BLaER1 treated with 17β-estradiol and CSF1 and Interleukin-3, amounts not matched to agents 10 nM and 100 nM (cell line): ENCODE measurements around the gene CCDC182.

ENCODE experiments used
- H3K27ac ChIP-seq, 11 experiments: shearing (Covaris generic); formaldehyde crosslinking; 2 replicates each; pipeline ENCODE4 v1.8.1; 2022
- H3K27me3 ChIP-seq, 11 experiments: shearing (Covaris generic); formaldehyde crosslinking; 2 replicates each; pipeline ENCODE4 v1.8.1; 2022
- H3K36me3 ChIP-seq, 11 experiments: shearing (Covaris generic); formaldehyde crosslinking; 2 replicates each; pipeline ENCODE4 v1.8.1; 2022
- H3K4me1 ChIP-seq, 10 experiments: shearing (Covaris generic); formaldehyde crosslinking; 2 replicates each; pipeline ENCODE4 v1.8.1; 2022
- H3K4me2 ChIP-seq, 11 experiments: shearing (Covaris generic); formaldehyde crosslinking; 2 replicates each; pipeline ENCODE4 v1.8.1; 2022
- H3K4me3 ChIP-seq, 10 experiments: shearing (Covaris generic); formaldehyde crosslinking; 2 replicates each; pipeline ENCODE4 v1.8.1; 2022
- H3K9ac ChIP-seq, 11 experiments: shearing (Covaris generic); formaldehyde crosslinking; 2 replicates each; pipeline ENCODE4 v1.8.1; 2022
- H3K9me3 ChIP-seq, 11 experiments: shearing (Covaris generic); formaldehyde crosslinking; replicated peaks in 1 of 11; 2 replicates each; pipeline ENCODE4 v1.8.1; 2022
- H4K20me1 ChIP-seq, 11 experiments: shearing (Covaris generic); formaldehyde crosslinking; 2 replicates each; pipeline ENCODE4 v1.8.1; 2022
- Cebpa-rat ChIP-seq, 11 experiments: shearing (Covaris generic); IDR thresholded peaks; 2 replicates each; pipeline ENCODE4 v1.8.1; 2022

The CCDC182 gene

DNA sequence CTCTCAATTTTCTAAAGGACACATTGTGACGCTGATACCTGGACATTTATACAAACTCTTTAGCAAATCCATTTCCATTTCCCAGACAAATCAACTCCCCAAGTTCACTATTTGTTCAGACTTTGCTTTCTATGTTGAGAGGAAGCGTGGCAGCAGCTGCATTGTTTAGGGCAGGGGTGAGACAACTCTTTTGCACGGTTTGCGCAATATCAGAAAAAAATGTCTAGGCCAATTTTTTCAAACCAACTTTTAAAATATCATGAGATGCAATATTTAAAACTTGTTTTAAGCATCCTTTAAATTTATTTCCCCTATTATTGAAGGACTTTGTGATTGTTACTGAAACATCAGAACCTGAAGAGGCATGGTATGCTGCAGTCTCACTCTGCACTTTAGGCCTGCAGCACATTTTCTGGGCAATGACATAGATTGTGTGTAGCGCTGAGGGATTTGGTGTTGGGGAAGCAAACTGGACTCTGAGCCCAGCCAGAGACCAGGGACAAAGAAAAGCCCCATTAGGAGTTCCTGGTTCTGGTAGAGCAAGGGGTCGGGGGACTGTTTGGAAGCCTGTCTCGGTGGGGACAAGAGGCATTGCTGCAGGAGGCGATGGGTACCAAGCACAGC lies 6.4 kb upstream of the CCDC182 start:
- Histone ChIP-seq H3K4me2 (peak overlapping the region; percentile 68 to 95 (median 84)), H3K4me3 (no peak overlapping the region), H4K20me1 (no peaks in the 10 kb centered on the region), H3K4me1 (peaks cover 34 to 66% (median 64%) of the 10 kb centered on the region in 10 experiments), H3K9me3 (no peaks in the 10 kb centered on the region), H3K9ac (peak overlapping the region in 8 of 11 experiments; percentile 18 to 82 (median 69); a peak in 15 of 22 replicates), H3K27me3 (no peaks in the 10 kb centered on the region), H3K36me3 (no peaks in the 10 kb centered on the region), H3K27ac (peak overlapping the region in 8 of 11 experiments; percentile 66 to 90 (median 82); a peak in 16 of 22 replicates)
- TF ChIP-seq Cebpa-rat (IDR thresholded peaks at IDR 0.05): peak in 9 of 11 experiments; percentile 45 to 95 (median 85); a peak in 17 of 22 replicates

- H3K27ac ChIP-seq: peak overlapping the region in 8 of 11 experiments; percentile 66 to 90 (median 82); a peak in 16 of 22 replicates
- peak overlapping the region in 8 of 11 experiments; percentile 18 to 82 (median 69); a peak in 15 of 22 replicates for H3K9ac ChIP-seq
- no peak for TF ChIP-seq Cebpa-rat (IDR thresholded peaks at IDR 0.05)
- peak overlapping the region in 1 of 10 experiments; percentile 24; a peak in 1 of 20 replicates for H3K4me3 ChIP-seq
- H4K20me1 ChIP-seq: no peaks in the 10 kb centered on the region
- H3K27me3 ChIP-seq: no peaks in the 10 kb centered on the region
- H3K36me3 ChIP-seq: no peaks in the 10 kb centered on the region
- H3K9me3 ChIP-seq: no peaks in the 10 kb centered on the region
- peak overlapping the region; percentile 68 to 95 (median 84) for H3K4me2 ChIP-seq
- peaks cover 34 to 71% (median 69%) of the 10 kb centered on the region in 10 experiments for H3K4me1 ChIP-seq
Measured at GRCh38 chr17:57750895-57751294, 5.8 kb upstream of the CCDC182 start.

DNA sequence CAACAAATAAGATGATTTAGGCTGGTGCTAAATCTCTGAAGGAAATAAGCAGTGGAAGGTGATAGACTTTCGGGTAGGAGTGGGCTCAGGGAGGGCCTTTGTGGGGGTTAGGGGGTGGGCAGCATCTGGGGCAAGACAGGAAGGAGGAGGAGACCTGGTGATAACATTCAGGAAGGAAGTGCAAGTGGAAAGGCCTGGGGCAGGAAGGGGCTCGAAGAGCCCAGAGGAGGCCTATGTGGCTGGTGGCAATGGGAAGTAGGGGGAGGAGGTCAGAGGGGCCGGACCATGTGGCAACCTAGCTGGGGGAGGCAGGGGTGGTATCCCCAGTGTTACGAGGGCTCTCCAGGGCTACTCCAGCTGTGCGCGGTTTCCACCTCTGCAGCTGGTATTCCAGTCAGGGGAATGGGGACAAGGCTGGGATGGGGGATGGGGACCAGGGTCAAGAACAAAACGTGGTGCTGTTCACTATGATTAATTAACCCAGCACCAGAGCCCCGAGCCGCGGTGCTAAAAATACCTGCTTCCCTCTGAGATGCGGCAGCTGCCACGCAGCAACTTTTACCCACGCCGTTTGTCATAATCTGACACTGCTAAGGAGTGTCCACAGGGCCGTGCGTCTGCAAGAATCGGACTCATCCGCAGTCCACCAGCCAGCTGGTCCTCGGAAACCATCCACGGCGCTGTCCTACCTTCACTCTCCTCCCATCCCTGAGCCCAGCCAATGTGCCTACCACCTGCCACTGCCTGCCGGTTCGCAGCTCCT lies 5.2 kb upstream of the CCDC182 start:
- no peaks in the 10 kb centered on the region for H3K9me3 ChIP-seq
- H3K4me2 ChIP-seq: peak overlapping the region; percentile 68 to 95 (median 84)
- TF ChIP-seq Cebpa-rat (IDR thresholded peaks at IDR 0.05): peak in 5 of 11 experiments; percentile 26 to 80 (median 54); a peak in 7 of 22 replicates
- H3K27me3 ChIP-seq: no peaks in the 10 kb centered on the region
- peak overlapping the region in 8 of 11 experiments; percentile 66 to 90 (median 82); a peak in 16 of 22 replicates for H3K27ac ChIP-seq
- H3K4me1 ChIP-seq: peaks cover 35 to 77% (median 72%) of the 10 kb centered on the region in 10 experiments
- no peaks in the 10 kb centered on the region for H3K36me3 ChIP-seq
- H3K9ac ChIP-seq: peak overlapping the region in 8 of 11 experiments; percentile 18 to 82 (median 69); a peak in 16 of 22 replicates
- peak overlapping the region in 7 of 10 experiments; percentile 28 to 63 (median 53); a peak in 14 of 20 replicates for H3K4me3 ChIP-seq
- no peaks in the 10 kb centered on the region for H4K20me1 ChIP-seq

DNA sequence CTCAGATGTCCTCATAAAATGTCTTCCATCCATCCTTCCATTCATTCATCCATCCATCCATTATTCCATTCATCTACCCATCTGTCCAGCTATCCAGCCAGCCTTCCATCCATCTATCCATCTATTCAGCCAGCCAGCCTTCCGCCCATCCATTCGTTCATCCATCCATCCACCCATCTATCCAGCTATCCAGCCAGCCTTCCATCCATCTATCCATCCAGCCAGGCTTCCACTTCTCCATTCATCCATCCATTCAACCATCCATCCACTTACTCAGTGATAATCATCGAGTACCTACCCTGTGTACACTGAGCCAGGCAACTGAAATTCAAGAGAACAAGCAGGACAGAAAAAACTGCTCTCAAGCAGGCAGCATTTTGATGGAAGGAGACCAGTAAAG lies 4.6 kb upstream of the CCDC182 start:
- H3K9ac ChIP-seq: peak overlapping the region in 8 of 11 experiments; percentile 18 to 82 (median 69); a peak in 15 of 22 replicates
- no peaks in the 10 kb centered on the region for H3K27me3 ChIP-seq
- peak overlapping the region; percentile 68 to 95 (median 84) for H3K4me2 ChIP-seq
- peaks cover 0 to 3% (median 0%) of the 10 kb centered on the region in 11 experiments; a peak in 2 of 22 replicates for H3K9me3 ChIP-seq
- no peak for TF ChIP-seq Cebpa-rat (IDR thresholded peaks at IDR 0.05)
- peak overlapping the region in 7 of 10 experiments; percentile 28 to 63 (median 53); a peak in 14 of 20 replicates for H3K4me3 ChIP-seq
- H4K20me1 ChIP-seq: no peaks in the 10 kb centered on the region
- H3K36me3 ChIP-seq: peaks cover 0 to 4% (median 0%) of the 10 kb centered on the region in 11 experiments; a peak in 1 of 22 replicates
- H3K4me1 ChIP-seq: peaks cover 41 to 83% (median 78%) of the 10 kb centered on the region in 10 experiments
- H3K27ac ChIP-seq: peak overlapping the region in 8 of 11 experiments; percentile 66 to 90 (median 82); a peak in 16 of 22 replicates

GRCh38 chr17:57747221-57748017 lies 2.3 kb upstream of the CCDC182 start:
- H3K9ac ChIP-seq: peak overlapping the region in 6 of 11 experiments; percentile 55 to 82 (median 76); a peak in 10 of 22 replicates
- no peaks in the 10 kb centered on the region for H3K27me3 ChIP-seq
- H4K20me1 ChIP-seq: no peaks in the 10 kb centered on the region
- peaks cover 0 to 9% (median 0%) of the 10 kb centered on the region in 11 experiments; a peak in 3 of 22 replicates for H3K9me3 ChIP-seq
- H3K4me3 ChIP-seq: peak overlapping the region in 3 of 10 experiments; percentile 55 to 63 (median 62); a peak in 3 of 20 replicates
- peak overlapping the region in 10 of 11 experiments; percentile 8 to 95 (median 85); a peak in 18 of 22 replicates for H3K4me2 ChIP-seq
- peak overlapping the region in 6 of 11 experiments; percentile 79 to 90 (median 86); a peak in 12 of 22 replicates for H3K27ac ChIP-seq
- H3K36me3 ChIP-seq: peaks cover 0 to 11% (median 0%) of the 10 kb centered on the region in 11 experiments; a peak in 1 of 22 replicates
- no peak for TF ChIP-seq Cebpa-rat (IDR thresholded peaks at IDR 0.05)
- peaks cover 51 to 92% (median 89%) of the 10 kb centered on the region in 10 experiments for H3K4me1 ChIP-seq

DNA sequence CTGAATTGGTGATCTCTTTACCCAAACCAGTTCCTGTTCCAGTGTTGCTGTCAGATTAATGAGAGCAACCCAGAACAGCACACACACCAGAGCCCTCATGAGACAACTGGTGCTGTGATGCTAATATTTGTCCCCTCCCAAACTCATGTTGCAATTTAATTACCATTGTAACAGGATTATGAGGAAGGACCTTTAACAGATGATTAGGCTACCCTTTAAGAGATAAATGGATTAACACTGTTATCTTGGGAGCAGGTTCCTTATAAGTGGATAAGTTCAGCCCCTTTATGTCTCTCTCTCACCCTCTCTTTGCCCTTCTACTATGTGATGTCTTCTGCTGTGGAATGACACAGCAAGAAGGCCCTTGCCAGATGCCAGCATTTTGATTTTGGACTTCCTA lies 1.1 kb upstream of the CCDC182 start:
- Histone ChIP-seq H3K27ac (peak overlapping the region in 2 of 11 experiments; percentile 21 to 90; a peak in 2 of 22 replicates), H3K9ac (no peak overlapping the region), H4K20me1 (no peaks in the 10 kb centered on the region), H3K27me3 (no peaks in the 10 kb centered on the region), H3K4me1 (peaks cover 41 to 80% (median 77%) of the 10 kb centered on the region in 10 experiments), H3K4me2 (peak overlapping the region in 7 of 11 experiments; percentile 27 to 95 (median 84); a peak in 13 of 22 replicates), H3K4me3 (no peak overlapping the region), H3K36me3 (peaks cover 0 to 11% (median 0%) of the 10 kb centered on the region in 11 experiments; a peak in 2 of 22 replicates), H3K9me3 (peaks cover 0 to 11% (median 0%) of the 10 kb centered on the region in 11 experiments; a peak in 5 of 22 replicates)
- TF ChIP-seq Cebpa-rat (IDR thresholded peaks at IDR 0.05): no peak

GRCh38 chr17:57744195-57745170 lies 616 bp downstream of the CCDC182 start:
- Histone ChIP-seq H4K20me1 (no peaks in the 10 kb centered on the region), H3K36me3 (peaks cover 0 to 11% (median 0%) of the 10 kb centered on the region in 11 experiments; a peak in 2 of 22 replicates), H3K9ac (no peak overlapping the region), H3K4me2 (peak overlapping the region; percentile 46 to 95 (median 73)), H3K27me3 (no peaks in the 10 kb centered on the region), H3K27ac (peak overlapping the region in 1 of 11 experiments; percentile 25; a peak in 2 of 22 replicates), H3K4me3 (no peak overlapping the region), H3K4me1 (peaks cover 26 to 79% (median 67%) of the 10 kb centered on the region in 10 experiments), H3K9me3 (peaks cover 0 to 14% (median 0%) of the 10 kb centered on the region in 11 experiments; a peak in 5 of 22 replicates)
- no peak for TF ChIP-seq Cebpa-rat (IDR thresholded peaks at IDR 0.05)
